Calu3 (cell line): ENCODE measurements around the gene FAM89A. TPM values are rescaled to one million over a fixed set of nuclear protein-coding genes. Genes with fewer than 3 reads are reported as not detected.

Source experiments
- Bru-seq: library from RNA; stranded (reverse); fragments of 400-500 nt; gene quantifications from one replicate; lab custom pipeline; 2021; lab: Mats Ljungman, UMichigan
- BruChase-seq, 2 experiments: library from RNA; stranded (reverse); fragments of 400-500 nt; gene quantifications; one replicate each; lab custom pipeline; 2021; lab: Mats Ljungman, UMichigan
- BruUV-seq: library from RNA; stranded (reverse); fragments of 400-500 nt; replicated peaks from 2 replicates; lab custom pipeline; 2021; lab: Mats Ljungman, UMichigan
- CTCF ChIA-PET: fragments of 300-600 bp; sonication (Branson Sonifier 250); formaldehyde crosslinking; loops from one replicate; lab custom pipeline; 2022; ENCODE audit warnings: antibody characterized with exemption; lab: Charles Lee
- DNase-seq: peaks from one replicate; pipeline ENCODE4 v3.0.0; 2022
- H3K27ac Mint-ChIP-seq: one replicate; pipeline ENCODE4 v1.8.0; 2022; ENCODE audit warnings: mixed read lengths; ENCODE audit not compliant: unreplicated experiment
- H3K27me3 Mint-ChIP-seq: one replicate; pipeline ENCODE4 v1.8.0; 2022; ENCODE audit warnings: mixed read lengths; ENCODE audit not compliant: unreplicated experiment
- H3K36me3 Mint-ChIP-seq: one replicate; pipeline ENCODE4 v1.8.0; 2022; ENCODE audit warnings: mild to moderate bottlenecking, moderate library complexity, mixed read lengths; ENCODE audit not compliant: insufficient read depth, unreplicated experiment
- H3K4me1 Mint-ChIP-seq: one replicate; pipeline ENCODE4 v1.8.0; 2022; ENCODE audit warnings: mild to moderate bottlenecking, low read depth, mixed read lengths; ENCODE audit not compliant: unreplicated experiment
- H3K4me3 Mint-ChIP-seq: one replicate; pipeline ENCODE4 v1.8.0; 2022; ENCODE audit warnings: mild to moderate bottlenecking, low read depth, moderate library complexity, mixed read lengths; ENCODE audit not compliant: unreplicated experiment
- H3K9me3 Mint-ChIP-seq: one replicate; pipeline ENCODE4 v1.8.0; 2022; ENCODE audit warnings: low read depth, mixed read lengths; ENCODE audit not compliant: unreplicated experiment
- intact Hi-C: fragments of 100-400 bp; cut with micrococcal nuclease; formaldehyde crosslinking; loops from one replicate; pipeline ENCODE4 v1.10.0; 2022; ENCODE audit not compliant: unreplicated experiment
- long read RNA-seq: library from polyadenylated mRNA; stranded (forward); transcript quantifications from one replicate; pipeline ENCODE4 v2.0.0, GENCODE V29; 2022
- total RNA-seq: library from RNA; stranded (reverse); gene quantifications from 2 replicates; pipeline ENCODE4 v1.2.3, GENCODE V29; 2022
- TF ChIP-seq, protein P1 (sequence below): fragments of 200-600 bp; IDR thresholded peaks from one replicate; pipeline ENCODE4 v1.8.0; 2022; ENCODE audit warnings: antibody characterized with exemption; ENCODE audit not compliant: unreplicated experiment

Gene FAM89A
- total RNA-seq (12.3 and 16.8 TPM in 2 replicates), Bru-seq, nascent RNA (percentile 71 among the genes with signal in this experiment), BruChase-seq, experiment 1, labeled RNA remaining after a 6-hour chase (percentile 65 among the genes with signal in this experiment), BruChase-seq, experiment 2, labeled RNA remaining after a 2-hour chase (percentile 63 among the genes with signal in this experiment)
- long read RNA-seq, transcript FAM89A-201 (2 exons, 1,495 nt) = major isoform, 43 of 46 reads
- long read RNA-seq, partial matches to known transcripts = 1 of 46 reads
- long read RNA-seq, other reads (novel, unspliced or antisense) = 2 of 46 reads

DNA sequence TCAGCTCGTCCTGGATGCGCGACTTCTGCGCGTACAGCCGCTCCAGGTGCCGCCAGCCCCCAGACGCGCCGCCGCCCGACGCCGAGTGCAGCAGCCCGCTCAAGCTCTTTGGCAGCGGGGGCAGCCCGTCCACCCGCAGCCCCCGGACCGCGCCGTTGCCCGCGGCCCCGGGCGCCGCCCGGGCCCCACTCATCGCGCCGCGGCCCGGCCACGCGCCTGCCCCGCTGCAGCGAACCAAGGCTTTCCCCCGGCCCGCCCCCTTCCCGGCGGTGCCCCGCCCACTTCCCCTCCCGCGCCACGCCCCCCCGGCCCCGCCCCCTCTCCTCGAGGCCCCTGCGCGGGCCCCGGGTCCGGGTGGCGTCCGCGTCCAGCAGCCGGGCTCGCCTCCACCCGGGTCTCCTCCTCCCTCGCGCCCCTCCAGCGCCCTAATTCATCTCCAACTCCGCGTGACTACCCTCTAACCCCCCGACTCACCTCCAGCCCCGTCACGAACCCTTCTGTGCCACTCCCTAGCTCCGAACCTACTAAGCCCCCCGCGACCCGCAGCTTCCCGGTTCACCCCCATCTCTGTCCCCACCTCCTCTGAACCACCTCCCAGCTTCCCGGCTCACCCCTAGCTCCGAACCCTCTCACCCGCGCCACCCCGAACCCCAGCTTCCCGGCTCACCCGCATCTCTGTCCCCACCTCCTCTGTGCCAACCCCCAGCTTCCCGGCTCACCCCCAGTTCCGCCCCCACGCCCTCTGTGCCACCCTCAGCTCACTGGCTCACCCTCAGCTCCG, at the start of gene FAM89A:
Gene FAM89A (minus strand): TSS at position 236 of the 781 bp plus-strand sequence. CDS start 43 bp downstream, at position 193.
- CTCF ChIA-PET = interaction anchor here (0.7 to 1.4 kb wide), 3 partner anchors 14 to 171 kb away, joined by 5 to 8 read pairs (median 5); no protein-coding TSS in a partner anchor
- Mint-ChIP-seq H3K9me3 (peaks cover 2% of the 10 kb centered on the region), H3K36me3 (peaks cover 20% of the 10 kb centered on the region), H3K27me3 (peaks cover 2% of the 10 kb centered on the region), H3K4me3 (peak within 1 kb of the TSS; percentile 79), H3K27ac (no peak within 1 kb of the TSS), H3K4me1 (peaks cover 24% of the 10 kb centered on the region)
- no TSS peak for BruUV-seq
- TF ChIP-seq, protein P1, sequence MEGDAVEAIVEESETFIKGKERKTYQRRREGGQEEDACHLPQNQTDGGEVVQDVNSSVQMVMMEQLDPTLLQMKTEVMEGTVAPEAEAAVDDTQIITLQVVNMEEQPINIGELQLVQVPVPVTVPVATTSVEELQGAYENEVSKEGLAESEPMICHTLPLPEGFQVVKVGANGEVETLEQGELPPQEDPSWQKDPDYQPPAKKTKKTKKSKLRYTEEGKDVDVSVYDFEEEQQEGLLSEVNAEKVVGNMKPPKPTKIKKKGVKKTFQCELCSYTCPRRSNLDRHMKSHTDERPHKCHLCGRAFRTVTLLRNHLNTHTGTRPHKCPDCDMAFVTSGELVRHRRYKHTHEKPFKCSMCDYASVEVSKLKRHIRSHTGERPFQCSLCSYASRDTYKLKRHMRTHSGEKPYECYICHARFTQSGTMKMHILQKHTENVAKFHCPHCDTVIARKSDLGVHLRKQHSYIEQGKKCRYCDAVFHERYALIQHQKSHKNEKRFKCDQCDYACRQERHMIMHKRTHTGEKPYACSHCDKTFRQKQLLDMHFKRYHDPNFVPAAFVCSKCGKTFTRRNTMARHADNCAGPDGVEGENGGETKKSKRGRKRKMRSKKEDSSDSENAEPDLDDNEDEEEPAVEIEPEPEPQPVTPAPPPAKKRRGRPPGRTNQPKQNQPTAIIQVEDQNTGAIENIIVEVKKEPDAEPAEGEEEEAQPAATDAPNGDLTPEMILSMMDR = no peak
- DNase-seq = peak; percentile 71
- intact Hi-C loops = no loop called here

GRCh38 chr1:231084353-231084752, 44.3 kb upstream of the FAM89A start:
- Mint-ChIP-seq H3K27ac (no peak overlapping the region), H3K9me3 (no peaks in the 10 kb centered on the region), H3K4me3 (no peak overlapping the region), H3K36me3 (no peaks in the 10 kb centered on the region), H3K4me1 (no peaks in the 10 kb centered on the region), H3K27me3 (peaks cover 15% of the 10 kb centered on the region)
- no peak for DNase-seq
- CTCF ChIA-PET = interaction anchor here (0.6 kb wide), 2 partner anchors 25 to 31 kb away, joined by 3 read pairs; no protein-coding TSS in a partner anchor
- intact Hi-C loops = no loop called here
- no TSS peak for BruUV-seq
- TF ChIP-seq, protein P1 = no peak

GRCh38 chr1:231079163-231079562, 39.1 kb upstream of the FAM89A start:
- no peaks in the 10 kb centered on the region for H3K36me3 Mint-ChIP-seq
- H3K4me1 Mint-ChIP-seq = no peaks in the 10 kb centered on the region
- no TSS peak for BruUV-seq
- TF ChIP-seq, protein P1 = no peak
- no peaks in the 10 kb centered on the region for H3K9me3 Mint-ChIP-seq
- H3K4me3 Mint-ChIP-seq = no peak overlapping the region
- intact Hi-C loops = no loop called here
- H3K27me3 Mint-ChIP-seq = peaks cover 48% of the 10 kb centered on the region
- no peak overlapping the region for H3K27ac Mint-ChIP-seq
- CTCF ChIA-PET = no interaction called here
- DNase-seq = no peak

DNA sequence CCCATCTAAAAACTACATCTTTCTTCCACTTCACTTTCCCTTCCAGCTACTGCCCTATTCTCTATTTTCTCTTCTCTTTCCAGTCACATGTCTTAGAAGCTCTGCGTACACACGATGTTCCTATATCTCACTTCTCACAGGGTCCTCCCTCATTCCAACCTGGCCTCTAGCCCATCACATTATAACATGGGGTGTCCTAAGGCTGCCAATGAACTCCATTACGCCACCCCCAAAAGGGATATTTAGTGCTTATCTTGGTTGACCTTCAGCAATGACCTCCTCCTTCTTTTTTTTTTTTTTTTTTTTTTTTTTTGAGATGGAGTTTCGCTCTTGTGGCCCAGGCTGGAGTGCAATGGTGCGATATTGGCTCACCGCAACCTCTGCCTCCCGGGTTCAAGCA, 38.2 kb upstream of the FAM89A start:
- Mint-ChIP-seq H3K4me3 (no peak overlapping the region), H3K27me3 (peaks cover 48% of the 10 kb centered on the region), H3K9me3 (no peaks in the 10 kb centered on the region), H3K27ac (no peak overlapping the region), H3K36me3 (no peaks in the 10 kb centered on the region), H3K4me1 (no peaks in the 10 kb centered on the region)
- TF ChIP-seq, protein P1 = no peak
- CTCF ChIA-PET = interaction anchor here (0.5 to 0.7 kb wide), 2 partner anchors 9 to 17 kb away, joined by 3 to 8 read pairs; no protein-coding TSS in a partner anchor
- no TSS peak for BruUV-seq
- intact Hi-C loops = no loop called here
- no peak for DNase-seq
